Liver (tissue), 9 donors: ENCODE measurements around the gene IL2. TPM values are rescaled to one million over a fixed set of nuclear protein-coding genes. Genes with fewer than 3 reads are reported as not detected.

Experiments used
- DNase-seq: peaks from one replicate; pipeline ENCODE4 v3.0.0-alpha.2; 2017; ENCODE audit warnings: low spot score
- H3K27ac ChIP-seq, 2 donors: one replicate each; pipeline ENCODE4 v1.7.0; 2013; ENCODE audit warnings: inconsistent platforms in 2 of 2, low read length in 2 of 2, control low read depth in 1 of 2, low read depth in 1 of 2, mild to moderate bottlenecking in 1 of 2
- H3K27me3 ChIP-seq, 4 donors: one replicate each; pipeline versions ENCODE4 v1.6.1 to v1.7.0; 2013; ENCODE audit warnings: low read length in 3 of 4, inconsistent platforms in 1 of 4, mild to moderate bottlenecking in 1 of 4, moderate library complexity in 1 of 4; ENCODE audit not compliant: control insufficient read depth in 4 of 4, insufficient read depth in 4 of 4
- H3K36me3 ChIP-seq, 4 donors: one replicate each; pipeline versions ENCODE4 v1.6.1 to v1.7.0; 2013; ENCODE audit warnings: low read length in 3 of 4, mild to moderate bottlenecking in 3 of 4, low read depth in 1 of 4, moderate library complexity in 1 of 4; ENCODE audit not compliant: control insufficient read depth in 4 of 4, insufficient read depth in 3 of 4
- H3K4me1 ChIP-seq, 4 donors: one replicate each; pipeline versions ENCODE4 v1.6.1 to v1.7.0; 2013; ENCODE audit warnings: low read length in 3 of 4, mild to moderate bottlenecking in 3 of 4, moderate library complexity in 1 of 4; ENCODE audit not compliant: control insufficient read depth in 4 of 4, insufficient read depth in 4 of 4
- H3K4me3 ChIP-seq, 3 donors: one replicate each; pipeline versions ENCODE4 v1.6.1 to v1.7.0; 2013; ENCODE audit warnings: low read length in 3 of 3, control low read depth in 1 of 3, low read depth in 1 of 3, mild to moderate bottlenecking in 1 of 3
- H3K9ac ChIP-seq, 2 donors: one replicate each; pipeline ENCODE4 v1.7.0; 2013; ENCODE audit warnings: low read length in 2 of 2, mild to moderate bottlenecking in 2 of 2, moderate library complexity in 2 of 2, control low read depth in 1 of 2, low read depth in 1 of 2
- H3K9me3 ChIP-seq, 4 donors: one replicate each; pipeline versions ENCODE4 v1.6.1 to v1.7.0; 2013; ENCODE audit warnings: low read length in 3 of 4; ENCODE audit not compliant: control insufficient read depth in 4 of 4
- EGR1 ChIP-seq, 2 donors: IDR thresholded peaks; 2 replicates each; pipeline ENCODE4 v1.6.1; 2016 to 2018; ENCODE audit warnings: antibody characterized with exemption in 2 of 2, low read depth in 2 of 2
- FOXA1 ChIP-seq: IDR thresholded peaks from 2 replicates; pipeline ENCODE4 v1.6.1; 2016; ENCODE audit warnings: antibody characterized with exemption
- FOXA2 ChIP-seq: IDR thresholded peaks from 2 replicates; pipeline ENCODE4 v1.6.1; 2016; ENCODE audit warnings: antibody characterized with exemption
- GABPA ChIP-seq, 2 donors: IDR thresholded peaks in 1 of 2; conservative IDR thresholded peaks in 1 of 2; 2 replicates each; pipeline ENCODE4 v1.6.1; 2016; ENCODE audit warnings: antibody characterized with exemption in 2 of 2, mild to moderate bottlenecking in 1 of 2, moderate library complexity in 1 of 2
- HNF4A ChIP-seq, 2 donors: conservative IDR thresholded peaks; 2 replicates each; pipeline ENCODE4 v1.6.1; 2016; ENCODE audit warnings: antibody characterized with exemption in 2 of 2, mild to moderate bottlenecking in 2 of 2
- HNF4G ChIP-seq: IDR thresholded peaks from 2 replicates; pipeline ENCODE4 v1.6.1; 2016; ENCODE audit warnings: antibody characterized with exemption
- RAD21 ChIP-seq, 2 donors: IDR thresholded peaks; 2 replicates each; pipeline ENCODE4 v1.6.1; 2016; ENCODE audit warnings: antibody characterized with exemption in 2 of 2, mild to moderate bottlenecking in 2 of 2
- RXRA ChIP-seq, 2 donors: IDR thresholded peaks; 2 replicates each; pipeline ENCODE4 v1.6.1; 2017 to 2018; ENCODE audit warnings: antibody characterized with exemption in 2 of 2, mild to moderate bottlenecking in 1 of 2
- SP1 ChIP-seq: IDR thresholded peaks from 2 replicates; pipeline ENCODE4 v1.6.1; 2018; ENCODE audit warnings: antibody characterized with exemption, mild to moderate bottlenecking
- TAF1 ChIP-seq: conservative IDR thresholded peaks from 2 replicates; pipeline ENCODE4 v1.6.1; 2016; ENCODE audit warnings: antibody characterized with exemption, mild to moderate bottlenecking
- WGBS: extraction: QIAGEN DNeasy Blood & Tissue Kit; methylation state at CpG from one replicate; pipeline ENCODE4 v1.1.7; 2013; 5-methylcytosine and 5-hydroxymethylcytosine counted together
- polyA plus RNA-seq, 2 donors: library from polyadenylated mRNA; stranded (reverse) in 1 of 2; unstranded in 1 of 2; fragments of 200-250 nt in 1 of 2; fragments of >200 nt in 1 of 2; fragmentation: Nextera tagmentation in 1 of 2; extraction: Ambion mirVana in 1 of 2; gene quantifications; one replicate each; pipeline versions ENCODE4 v1.2.1 to v1.2.3, GENCODE V29; 2013 to 2015
- total RNA-seq, 2 donors: library from RNA; depleted of rRNA; stranded (reverse); fragments of >200 nt; gene quantifications; one replicate each; pipeline ENCODE4 v1.2.3, GENCODE V29; 2014
- TF ChIP-seq, protein P1 (sequence below): IDR thresholded peaks from 2 replicates; pipeline ENCODE4 v1.6.1; 2016; ENCODE audit warnings: antibody characterized with exemption, mild to moderate bottlenecking
- TF ChIP-seq, protein P2 (sequence below): IDR thresholded peaks from 2 replicates; pipeline ENCODE4 v1.6.1; 2016; ENCODE audit warnings: antibody characterized with exemption
- TF ChIP-seq, protein P3 (sequence below): IDR thresholded peaks from 2 replicates; pipeline ENCODE4 v1.6.1; 2016; ENCODE audit warnings: antibody characterized with exemption
- TF ChIP-seq, protein P4 (sequence below): IDR thresholded peaks from 2 replicates; pipeline ENCODE4 v1.6.1; 2016; ENCODE audit warnings: antibody characterized with exemption
- TF ChIP-seq, protein P5 (sequence below): fragments of 150-350 bp; IDR thresholded peaks from 2 replicates; pipeline ENCODE4 v1.5.1; 2017; ENCODE audit warnings: improper control_type of control experiment, low read depth, low read length; ENCODE audit not compliant: missing input control
- donor health status: healthy.
- donor health status: healthy.
- donor health status: healthy.
- donor health status: healthy.
- donor health status: healthy.

IL2 gene
- total and polyA plus RNA-seq, 4 donors: not detected

DNA sequence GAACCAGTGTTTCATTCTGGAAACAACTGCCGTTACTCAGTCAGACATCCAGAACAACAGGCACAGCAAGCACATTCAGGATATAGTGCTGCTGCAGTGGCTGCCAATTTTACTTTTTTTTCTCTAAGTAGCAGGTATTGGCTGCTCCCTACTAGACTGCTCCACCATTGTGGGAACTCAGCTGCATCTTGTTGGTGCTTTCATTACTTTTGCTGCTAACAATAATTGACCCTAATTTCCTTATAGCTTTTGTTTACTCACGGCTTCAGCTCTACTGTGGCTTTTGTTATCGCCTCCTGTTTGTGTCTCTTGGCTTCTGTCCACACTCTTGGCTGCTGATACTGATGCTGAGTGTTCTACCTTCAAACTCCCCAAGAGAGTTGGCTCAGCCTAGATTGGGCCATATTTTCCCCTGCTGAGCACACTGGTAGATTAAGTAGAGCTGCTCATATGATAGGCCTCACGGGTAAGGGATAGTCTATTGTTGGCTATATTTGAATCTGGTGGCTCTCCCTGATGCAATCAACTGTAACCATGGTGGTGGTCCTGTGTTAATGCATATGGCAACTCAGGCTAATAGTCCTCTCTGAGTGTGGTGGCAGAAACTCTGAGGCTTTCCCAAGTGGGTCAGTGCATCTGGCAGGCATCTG, 44.5 kb upstream of the IL2 start:
- 56% methylated on average over 4 of the region's 4 CpGs for WGBS
- no peaks in the 10 kb centered on the region for H3K9me3 ChIP-seq
- no peak for DNase-seq
- TF ChIP-seq, protein P1, sequence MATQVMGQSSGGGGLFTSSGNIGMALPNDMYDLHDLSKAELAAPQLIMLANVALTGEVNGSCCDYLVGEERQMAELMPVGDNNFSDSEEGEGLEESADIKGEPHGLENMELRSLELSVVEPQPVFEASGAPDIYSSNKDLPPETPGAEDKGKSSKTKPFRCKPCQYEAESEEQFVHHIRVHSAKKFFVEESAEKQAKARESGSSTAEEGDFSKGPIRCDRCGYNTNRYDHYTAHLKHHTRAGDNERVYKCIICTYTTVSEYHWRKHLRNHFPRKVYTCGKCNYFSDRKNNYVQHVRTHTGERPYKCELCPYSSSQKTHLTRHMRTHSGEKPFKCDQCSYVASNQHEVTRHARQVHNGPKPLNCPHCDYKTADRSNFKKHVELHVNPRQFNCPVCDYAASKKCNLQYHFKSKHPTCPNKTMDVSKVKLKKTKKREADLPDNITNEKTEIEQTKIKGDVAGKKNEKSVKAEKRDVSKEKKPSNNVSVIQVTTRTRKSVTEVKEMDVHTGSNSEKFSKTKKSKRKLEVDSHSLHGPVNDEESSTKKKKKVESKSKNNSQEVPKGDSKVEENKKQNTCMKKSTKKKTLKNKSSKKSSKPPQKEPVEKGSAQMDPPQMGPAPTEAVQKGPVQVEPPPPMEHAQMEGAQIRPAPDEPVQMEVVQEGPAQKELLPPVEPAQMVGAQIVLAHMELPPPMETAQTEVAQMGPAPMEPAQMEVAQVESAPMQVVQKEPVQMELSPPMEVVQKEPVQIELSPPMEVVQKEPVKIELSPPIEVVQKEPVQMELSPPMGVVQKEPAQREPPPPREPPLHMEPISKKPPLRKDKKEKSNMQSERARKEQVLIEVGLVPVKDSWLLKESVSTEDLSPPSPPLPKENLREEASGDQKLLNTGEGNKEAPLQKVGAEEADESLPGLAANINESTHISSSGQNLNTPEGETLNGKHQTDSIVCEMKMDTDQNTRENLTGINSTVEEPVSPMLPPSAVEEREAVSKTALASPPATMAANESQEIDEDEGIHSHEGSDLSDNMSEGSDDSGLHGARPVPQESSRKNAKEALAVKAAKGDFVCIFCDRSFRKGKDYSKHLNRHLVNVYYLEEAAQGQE: no peak
- no peak for TF ChIP-seq GABPA (IDR thresholded peaks at IDR 0.05 in 1 of 2, conservative IDR thresholded peaks at IDR 0.05 in 1 of 2)
- H3K36me3 ChIP-seq: no peaks in the 10 kb centered on the region
- no peaks in the 10 kb centered on the region for H3K27me3 ChIP-seq
- H3K4me3 ChIP-seq: no peak overlapping the region
- no peaks in the 10 kb centered on the region for H3K4me1 ChIP-seq
- H3K27ac ChIP-seq: no peak overlapping the region
- no peak overlapping the region for H3K9ac ChIP-seq

DNA sequence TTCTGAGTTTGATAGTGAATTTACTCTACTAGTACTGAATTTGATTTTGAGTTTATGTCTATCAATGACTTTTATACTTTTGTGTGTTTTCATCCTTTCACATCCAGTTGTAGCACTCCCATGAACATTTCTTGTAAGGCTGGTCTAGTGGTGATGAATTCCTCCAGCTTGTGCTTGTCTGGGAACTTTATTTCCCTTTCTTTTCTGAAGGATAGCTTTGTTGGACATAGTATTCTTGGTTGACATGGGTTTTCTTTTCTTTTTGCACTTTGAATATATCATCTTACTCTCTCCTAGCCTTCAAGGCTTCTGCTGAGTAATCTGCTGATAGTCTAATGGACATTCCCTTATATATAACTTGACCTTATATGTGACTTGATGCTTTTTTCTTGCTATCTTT, 32.5 kb upstream of the IL2 start:
- TF ChIP-seq FOXA2 (no peak), EGR1 (IDR thresholded peaks at IDR 0.05; ENCODE audit: low read depth in 2 of 2) (no peak)
- TF ChIP-seq, protein P2, sequence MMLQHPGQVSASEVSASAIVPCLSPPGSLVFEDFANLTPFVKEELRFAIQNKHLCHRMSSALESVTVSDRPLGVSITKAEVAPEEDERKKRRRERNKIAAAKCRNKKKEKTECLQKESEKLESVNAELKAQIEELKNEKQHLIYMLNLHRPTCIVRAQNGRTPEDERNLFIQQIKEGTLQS: no peak
- Histone ChIP-seq H3K36me3 (no peaks in the 10 kb centered on the region), H3K27ac (no peak overlapping the region), H3K9ac (no peak overlapping the region), H3K9me3 (peaks cover 7 to 16% (median 13%) of the 10 kb centered on the region in 4 donors), H3K27me3 (no peaks in the 10 kb centered on the region), H3K4me3 (no peak overlapping the region), H3K4me1 (no peaks in the 10 kb centered on the region)
- DNase-seq: no peak

DNA sequence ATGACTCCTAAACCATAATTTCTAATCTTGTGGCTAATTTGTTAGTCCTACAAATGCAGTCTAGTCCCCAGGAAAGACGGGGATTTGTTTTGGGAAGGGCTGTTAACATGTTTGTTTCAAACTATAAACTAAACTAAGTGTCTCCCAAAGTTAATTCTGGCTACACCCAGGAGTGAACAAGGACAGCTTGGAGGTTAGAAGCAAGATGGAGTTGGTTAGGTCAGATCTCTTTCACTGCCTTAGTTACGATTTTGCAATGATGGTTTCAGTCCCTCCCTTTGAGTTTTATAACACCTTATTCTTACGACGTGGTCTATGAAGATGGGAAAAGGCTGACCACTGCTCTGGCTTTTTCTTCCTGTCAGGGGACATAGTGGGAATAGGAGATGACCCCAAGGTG, 27.0 kb upstream of the IL2 start:
- TF ChIP-seq HNF4A (conservative IDR thresholded peaks at IDR 0.05) (no peak), RXRA (IDR thresholded peaks at IDR 0.05) (no peak), HNF4G (no peak), FOXA2 (no peak), GABPA (IDR thresholded peaks at IDR 0.05 in 1 of 2, conservative IDR thresholded peaks at IDR 0.05 in 1 of 2) (no peak), RAD21 (IDR thresholded peaks at IDR 0.05) (no peak), FOXA1 (no peak), SP1 (no peak), TAF1 (no peak), EGR1 (IDR thresholded peaks at IDR 0.05; ENCODE audit: low read depth in 2 of 2) (no peak)
- TF ChIP-seq, protein P2: no peak
- TF ChIP-seq, protein P3, sequence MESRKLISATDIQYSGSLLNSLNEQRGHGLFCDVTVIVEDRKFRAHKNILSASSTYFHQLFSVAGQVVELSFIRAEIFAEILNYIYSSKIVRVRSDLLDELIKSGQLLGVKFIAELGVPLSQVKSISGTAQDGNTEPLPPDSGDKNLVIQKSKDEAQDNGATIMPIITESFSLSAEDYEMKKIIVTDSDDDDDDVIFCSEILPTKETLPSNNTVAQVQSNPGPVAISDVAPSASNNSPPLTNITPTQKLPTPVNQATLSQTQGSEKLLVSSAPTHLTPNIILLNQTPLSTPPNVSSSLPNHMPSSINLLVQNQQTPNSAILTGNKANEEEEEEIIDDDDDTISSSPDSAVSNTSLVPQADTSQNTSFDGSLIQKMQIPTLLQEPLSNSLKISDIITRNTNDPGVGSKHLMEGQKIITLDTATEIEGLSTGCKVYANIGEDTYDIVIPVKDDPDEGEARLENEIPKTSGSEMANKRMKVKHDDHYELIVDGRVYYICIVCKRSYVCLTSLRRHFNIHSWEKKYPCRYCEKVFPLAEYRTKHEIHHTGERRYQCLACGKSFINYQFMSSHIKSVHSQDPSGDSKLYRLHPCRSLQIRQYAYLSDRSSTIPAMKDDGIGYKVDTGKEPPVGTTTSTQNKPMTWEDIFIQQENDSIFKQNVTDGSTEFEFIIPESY: no peak
- TF ChIP-seq, protein P4, sequence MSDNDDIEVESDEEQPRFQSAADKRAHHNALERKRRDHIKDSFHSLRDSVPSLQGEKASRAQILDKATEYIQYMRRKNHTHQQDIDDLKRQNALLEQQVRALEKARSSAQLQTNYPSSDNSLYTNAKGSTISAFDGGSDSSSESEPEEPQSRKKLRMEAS: no peak
- TF ChIP-seq, protein P1: no peak
- TF ChIP-seq, protein P5, sequence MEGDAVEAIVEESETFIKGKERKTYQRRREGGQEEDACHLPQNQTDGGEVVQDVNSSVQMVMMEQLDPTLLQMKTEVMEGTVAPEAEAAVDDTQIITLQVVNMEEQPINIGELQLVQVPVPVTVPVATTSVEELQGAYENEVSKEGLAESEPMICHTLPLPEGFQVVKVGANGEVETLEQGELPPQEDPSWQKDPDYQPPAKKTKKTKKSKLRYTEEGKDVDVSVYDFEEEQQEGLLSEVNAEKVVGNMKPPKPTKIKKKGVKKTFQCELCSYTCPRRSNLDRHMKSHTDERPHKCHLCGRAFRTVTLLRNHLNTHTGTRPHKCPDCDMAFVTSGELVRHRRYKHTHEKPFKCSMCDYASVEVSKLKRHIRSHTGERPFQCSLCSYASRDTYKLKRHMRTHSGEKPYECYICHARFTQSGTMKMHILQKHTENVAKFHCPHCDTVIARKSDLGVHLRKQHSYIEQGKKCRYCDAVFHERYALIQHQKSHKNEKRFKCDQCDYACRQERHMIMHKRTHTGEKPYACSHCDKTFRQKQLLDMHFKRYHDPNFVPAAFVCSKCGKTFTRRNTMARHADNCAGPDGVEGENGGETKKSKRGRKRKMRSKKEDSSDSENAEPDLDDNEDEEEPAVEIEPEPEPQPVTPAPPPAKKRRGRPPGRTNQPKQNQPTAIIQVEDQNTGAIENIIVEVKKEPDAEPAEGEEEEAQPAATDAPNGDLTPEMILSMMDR: no peak
- Histone ChIP-seq H3K9ac (no peak overlapping the region), H3K27me3 (no peaks in the 10 kb centered on the region), H3K27ac (no peak overlapping the region), H3K9me3 (peaks cover 0 to 1% (median under 1%) of the 10 kb centered on the region in 4 donors), H3K4me3 (no peak overlapping the region), H3K36me3 (no peaks in the 10 kb centered on the region), H3K4me1 (no peaks in the 10 kb centered on the region)
- no peak for DNase-seq
- WGBS: 64% methylated on average over 4 of the region's 4 CpGs
